KG1 (cell line): ENCODE measurements around the gene STEAP1B.
"Not testable (repeated sequence)": the region's sequence is repeated elsewhere in the genome, so short reads cannot be mapped to it uniquely, and the experiment has no call there.

Source experiments
- DNase-seq: peaks from one replicate; lab custom pipeline; 2025; lab: John Stamatoyannopoulos, UW

STEAP1B gene

DNA sequence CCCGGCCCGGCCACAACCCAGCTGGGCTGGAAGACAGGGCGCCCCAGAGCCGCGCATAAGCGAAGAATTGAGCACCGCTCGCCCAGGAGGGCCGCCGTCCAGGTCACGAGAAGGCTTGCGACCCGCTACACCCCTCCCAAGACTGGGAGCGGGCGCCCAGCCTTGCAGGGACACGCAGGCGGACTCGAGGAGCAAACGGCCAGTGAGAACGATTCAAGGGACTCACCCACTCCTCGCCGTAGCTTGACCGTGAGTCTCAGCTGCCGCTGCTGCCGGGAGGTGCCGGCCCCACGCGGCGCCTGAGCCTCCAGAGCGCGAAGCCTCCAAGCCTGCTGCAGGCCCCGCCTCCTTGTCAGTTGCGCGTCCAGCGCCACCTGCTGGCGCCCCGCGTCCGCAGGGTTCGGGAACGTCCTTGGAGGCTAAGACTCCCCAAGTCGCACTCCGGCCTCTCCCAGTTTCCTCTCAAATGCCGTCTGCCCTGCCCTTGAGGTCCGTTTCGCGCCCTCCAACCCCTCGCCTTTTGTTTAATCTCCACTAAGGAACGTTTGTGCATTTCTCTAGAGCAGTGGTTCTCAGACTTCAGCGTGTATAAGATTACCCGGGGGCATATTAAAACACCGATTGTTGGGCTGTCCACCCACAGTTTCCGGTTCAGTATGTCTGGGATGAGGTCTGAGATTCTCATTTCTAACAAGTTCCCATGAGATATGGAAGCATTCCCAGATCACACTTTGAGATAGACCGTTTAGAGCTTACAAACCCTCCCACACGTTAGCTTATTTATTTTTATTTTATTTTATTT lies at the start of gene STEAP1B:
Gene STEAP1B, minus strand, starts transcription at position 301 of the 802 bp plus-strand sequence. CDS start 5,333 bp downstream, outside the sequence.
- peak; percentile 57 for DNase-seq

DNA sequence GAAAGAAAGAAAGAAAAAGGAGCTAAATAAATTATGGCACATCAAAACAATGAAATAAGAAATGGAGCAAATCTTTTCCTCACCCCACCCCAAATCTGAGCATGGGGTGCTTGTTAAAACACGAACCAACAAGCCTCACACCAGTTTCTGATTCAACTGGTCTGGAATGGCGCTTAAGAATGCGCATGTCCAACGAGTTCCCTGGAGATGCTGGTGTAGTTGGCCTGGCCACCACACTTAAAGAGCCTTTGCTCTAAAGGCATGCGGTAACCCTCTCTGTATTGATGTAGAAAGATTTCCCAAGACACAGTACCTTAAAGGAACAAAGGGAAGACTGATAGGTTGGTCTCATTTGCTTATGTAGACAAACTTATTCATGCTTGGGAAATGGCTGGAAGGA lies 49.1 kb upstream of the STEAP1B start:
- no peak for DNase-seq

DNA sequence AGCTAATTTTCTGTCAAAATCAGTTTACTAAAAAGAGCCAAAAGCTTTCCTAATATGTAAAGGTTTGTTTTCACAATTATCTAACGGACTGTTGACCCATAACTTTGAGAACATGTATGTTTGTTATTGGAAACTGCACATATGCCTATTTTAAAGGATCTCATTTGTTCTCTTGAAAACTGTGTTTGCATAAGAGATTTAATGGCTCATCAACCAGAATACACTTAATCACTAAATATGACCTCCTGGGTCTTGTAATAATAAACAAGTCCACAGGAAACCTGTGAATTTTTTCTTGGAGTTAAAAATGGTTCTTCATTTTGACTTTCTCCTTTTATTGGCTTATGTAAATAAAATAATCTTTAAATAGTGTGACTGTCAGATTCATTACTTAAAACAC lies 48.3 kb upstream of the STEAP1B start:
- no peak for DNase-seq

DNA sequence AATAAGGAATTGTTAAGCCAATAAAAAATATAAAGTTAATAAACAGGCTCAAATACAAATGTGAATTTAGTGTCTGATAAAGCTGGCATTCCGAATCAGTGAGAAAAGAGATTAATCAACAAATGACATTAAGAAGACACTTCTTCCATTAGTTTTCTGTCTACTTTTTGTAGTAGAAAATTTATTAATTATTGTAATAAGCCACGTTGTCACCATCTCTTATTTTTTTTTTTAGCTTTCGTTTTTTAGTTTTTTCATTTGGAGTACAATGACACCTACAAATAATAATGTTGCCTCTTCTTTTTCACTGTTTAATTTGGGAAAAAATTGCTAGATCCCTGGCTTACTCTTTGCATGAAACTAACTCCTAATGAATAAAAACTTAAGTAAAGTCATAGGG lies 46.8 kb upstream of the STEAP1B start:
- DNase-seq = no peak

DNA sequence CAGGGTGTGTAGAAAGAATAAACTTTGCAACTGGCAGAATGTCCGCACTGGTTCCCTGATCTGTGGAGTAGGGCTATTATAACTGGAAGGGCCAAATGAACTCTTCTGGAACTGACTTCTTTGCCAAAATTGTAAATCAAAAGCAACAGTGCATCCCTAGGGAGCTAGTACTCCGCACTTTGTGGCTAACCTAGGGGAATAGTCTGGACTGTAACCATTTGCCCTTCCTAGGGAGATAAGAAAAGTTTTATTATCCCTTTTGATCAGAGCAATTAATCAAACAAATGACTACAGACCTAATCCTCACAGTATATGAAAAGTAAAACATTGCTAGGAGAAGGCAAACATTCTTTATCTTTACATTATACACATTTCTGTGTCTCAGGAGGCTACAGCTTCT lies 45.5 kb upstream of the STEAP1B start:
- DNase-seq = no peak

DNA sequence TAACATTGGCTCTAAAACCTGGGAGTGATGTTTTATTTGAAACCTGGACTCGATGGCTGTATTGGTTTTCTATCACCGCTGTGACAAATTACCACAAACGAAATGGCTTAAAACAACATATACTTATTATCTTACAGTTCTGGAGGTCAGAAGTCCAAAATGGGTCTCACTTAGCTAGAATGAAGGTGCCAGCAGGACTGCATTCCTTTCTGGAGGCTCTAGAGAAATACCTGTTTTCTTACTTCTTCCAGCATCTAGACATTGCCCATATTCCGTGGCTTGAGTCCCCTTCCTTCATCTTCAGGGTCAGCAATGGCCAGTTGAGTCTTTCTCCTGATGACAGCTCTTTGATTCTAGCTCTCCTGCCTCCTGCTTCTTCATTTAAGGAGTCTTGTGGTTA lies 44.3 kb upstream of the STEAP1B start:
- no peak for DNase-seq

DNA sequence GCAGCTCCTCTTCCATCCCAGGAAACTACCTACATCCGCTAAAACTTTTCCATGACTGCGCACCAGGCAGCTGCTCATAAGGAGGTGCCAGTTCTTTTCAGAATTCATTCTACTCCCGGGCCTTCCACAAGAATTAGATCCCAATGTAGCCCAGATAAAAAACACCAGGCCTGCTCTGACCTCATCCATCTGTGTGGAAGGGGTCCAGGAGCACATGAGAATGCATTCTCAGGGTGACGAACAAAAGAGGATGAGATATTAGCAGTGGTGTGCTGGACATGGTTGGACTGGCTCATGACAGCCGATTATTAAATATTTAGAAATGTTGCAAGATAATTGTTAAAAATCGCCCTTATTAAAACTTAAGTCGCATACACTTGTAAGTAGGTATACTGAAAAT lies 43.2 kb upstream of the STEAP1B start:
- DNase-seq = no peak

DNA sequence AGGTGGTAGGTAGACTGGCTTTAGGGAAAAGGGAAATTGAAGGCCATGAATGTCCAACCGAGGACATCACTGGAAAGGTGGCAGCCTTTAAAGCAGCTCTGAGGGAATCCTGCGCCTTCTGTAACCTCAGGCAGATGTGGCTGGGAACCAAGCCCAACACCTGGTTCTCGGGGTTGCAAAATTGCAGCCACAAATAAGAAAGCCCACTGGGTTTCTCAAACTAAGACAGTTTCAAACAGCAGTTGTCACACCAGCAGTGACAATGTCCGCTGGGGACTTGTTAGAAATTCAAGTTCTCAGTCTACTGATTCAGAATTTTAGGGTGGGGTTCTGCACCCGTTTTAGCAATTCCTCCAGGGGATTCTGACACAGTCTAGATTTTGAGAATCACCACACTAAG lies 42.7 kb upstream of the STEAP1B start:
- DNase-seq = no peak

DNA sequence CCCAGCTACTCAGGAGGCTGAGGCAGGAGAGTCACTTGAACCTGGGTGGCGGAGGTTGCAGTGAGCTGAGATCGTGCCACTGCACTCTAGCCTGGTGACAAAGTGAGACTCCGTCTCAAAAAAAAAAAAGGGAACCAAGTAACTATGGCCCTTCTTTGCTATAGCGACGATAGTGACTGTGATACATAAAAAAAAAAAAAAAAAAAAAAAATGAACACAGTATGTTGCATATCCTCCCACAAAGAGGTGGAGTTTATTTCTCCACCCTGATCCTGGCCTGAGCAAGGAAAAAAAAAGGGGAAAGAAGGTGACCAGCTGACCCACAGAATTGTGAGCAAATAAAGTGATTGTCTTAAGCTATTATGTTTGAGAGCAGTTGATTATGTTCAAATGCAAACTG lies 42.3 kb upstream of the STEAP1B start:
- DNase-seq = no peak

DNA sequence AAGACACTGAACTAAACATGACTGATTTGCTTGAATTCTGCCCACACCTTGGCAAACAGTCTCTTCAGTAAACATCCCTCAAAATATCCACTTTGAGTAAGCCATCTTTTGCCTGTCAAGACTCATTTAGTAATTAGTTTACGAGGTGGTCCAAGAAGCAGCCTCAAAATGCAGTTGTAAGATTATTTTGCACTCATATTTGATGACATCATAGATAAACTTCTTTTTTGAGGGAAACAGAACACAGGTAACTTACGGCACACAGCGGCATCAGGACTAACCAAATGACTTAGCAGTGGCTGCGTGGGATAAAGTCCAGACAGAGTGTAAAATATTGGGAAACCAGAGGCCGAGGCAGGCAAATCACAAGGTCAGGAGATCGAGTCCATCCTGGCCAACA lies 41.8 kb upstream of the STEAP1B start:
- DNase-seq = no peak

DNA sequence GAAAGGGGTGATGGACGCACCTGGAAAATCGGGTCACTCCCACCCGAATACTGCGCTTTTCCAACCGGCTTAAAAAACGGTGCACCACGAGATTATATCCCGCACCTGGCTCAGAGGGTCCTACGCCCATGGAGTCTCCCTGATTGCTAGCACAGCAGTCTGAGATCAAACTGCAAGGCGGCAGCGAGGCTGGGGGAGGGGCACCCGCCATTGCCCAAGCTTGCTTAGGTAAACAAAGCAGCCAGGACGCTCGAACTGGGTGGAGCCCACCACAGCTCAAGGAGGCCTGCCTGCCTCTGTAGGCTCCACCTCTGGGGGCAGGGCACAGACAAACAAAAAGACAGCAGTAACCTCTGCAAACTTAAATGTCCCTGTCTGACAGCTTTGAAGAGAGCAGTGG lies 28.5 kb upstream of the STEAP1B start:
- not testable (repeated sequence) for DNase-seq

DNA sequence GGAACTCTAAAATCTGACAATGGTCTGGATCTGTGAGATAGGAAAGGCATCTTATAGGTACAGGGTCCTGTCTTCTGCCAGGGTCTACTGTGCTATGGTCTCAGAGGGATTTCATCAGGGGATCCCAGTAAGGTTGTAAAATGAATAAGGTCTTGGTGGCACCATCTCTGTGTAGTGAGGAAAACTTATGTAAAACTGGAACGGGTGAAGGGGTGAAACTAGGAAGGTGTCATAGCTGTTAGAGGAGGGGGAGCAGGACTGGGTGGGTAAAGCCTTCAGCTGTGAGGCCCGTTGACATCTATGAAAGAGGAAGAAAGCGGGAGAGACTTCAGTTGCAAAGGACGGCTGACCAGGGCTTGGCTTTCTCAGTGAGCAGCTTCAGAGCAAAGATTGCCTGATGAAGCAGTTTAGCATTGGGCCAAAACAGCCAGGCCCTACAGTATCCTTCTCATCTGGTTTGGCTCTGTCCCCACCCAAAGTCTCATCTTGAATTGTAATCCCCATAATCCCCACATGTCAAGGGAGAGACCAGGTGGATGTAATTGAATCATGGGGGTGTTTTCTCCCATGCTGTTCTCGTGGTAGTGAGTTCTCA lies 24.5 kb upstream of the STEAP1B start:
- not testable (repeated sequence) for DNase-seq

DNA sequence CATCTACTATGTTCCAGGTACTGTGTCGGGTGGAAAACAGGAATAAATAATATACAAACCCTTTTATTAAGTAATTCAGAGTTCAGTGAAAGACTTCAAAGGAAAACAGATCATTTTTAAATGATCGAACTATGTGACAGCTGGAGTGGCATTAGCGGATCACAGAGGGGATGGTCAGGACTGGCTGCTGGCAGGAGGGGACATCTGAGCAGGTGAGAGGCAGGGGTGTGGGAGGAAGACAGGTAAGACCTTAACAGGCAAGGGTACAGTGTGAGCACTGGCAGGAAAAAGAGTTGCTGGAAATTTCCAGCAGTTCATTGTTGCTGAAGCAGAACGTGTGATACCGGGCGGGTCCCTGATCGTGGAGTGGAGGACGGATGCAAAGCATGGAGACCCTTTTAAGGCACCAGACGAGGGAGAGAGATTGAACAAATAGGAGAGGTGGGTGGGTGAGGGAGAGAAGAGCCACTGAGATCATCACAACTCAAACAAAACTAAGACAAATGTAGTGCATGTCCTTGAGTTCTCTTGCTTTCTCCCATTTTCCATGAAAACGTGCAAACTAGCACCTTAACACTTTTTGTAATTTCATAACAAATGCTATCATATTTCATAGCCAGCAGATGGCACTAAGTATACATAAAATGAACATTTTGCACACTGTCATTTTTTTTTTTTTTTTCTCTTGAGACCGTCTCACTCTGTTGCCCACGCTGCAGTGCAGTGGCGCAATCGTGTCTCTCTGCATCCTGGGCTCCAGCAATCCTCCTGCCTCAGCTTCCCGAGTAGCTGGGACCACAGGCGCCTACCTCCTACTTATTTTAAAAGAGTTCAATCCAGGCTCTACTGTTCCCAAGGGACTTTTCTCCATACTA lies 23.7 kb upstream of the STEAP1B start:
- DNase-seq = not testable (repeated sequence)

DNA sequence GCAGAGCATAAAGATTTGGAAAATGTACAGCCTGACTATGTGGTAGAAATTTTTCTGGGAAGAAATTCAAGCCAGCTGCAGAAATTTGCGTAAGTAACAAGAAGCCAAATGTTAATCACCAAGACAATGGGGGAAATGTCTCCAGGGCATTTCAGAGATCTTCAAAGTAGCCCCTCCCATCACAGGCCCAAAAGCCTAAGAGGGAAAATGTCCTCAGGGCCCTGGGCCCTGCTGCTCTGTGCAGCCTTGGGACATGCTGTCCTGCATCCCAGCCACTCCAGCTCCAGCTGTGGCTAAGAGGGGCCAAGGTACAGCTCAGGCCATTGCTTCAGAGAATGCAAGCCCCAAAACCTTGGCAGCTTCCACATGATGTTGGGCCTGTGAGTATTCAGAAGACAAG lies 19.6 kb upstream of the STEAP1B start:
- DNase-seq = not testable (repeated sequence)

DNA sequence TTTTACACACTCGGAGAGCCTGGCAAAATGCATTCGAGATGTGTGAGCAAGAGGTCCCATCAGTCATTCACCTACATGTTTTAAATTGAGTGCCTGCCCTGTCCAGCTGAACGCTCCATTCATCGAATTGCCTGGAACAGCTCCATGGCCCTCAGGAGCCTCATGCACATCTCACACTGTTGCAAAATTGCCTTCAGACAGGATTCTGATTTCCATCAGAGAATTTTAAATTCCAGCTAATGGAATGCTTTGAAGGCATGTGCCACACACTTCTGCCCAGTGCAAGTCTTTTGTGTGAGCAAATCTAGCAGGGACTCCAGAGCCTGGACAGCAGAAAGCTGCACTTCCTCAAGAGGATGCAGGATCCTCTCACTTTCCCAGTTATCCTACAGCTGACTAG lies 17.0 kb upstream of the STEAP1B start:
- not testable (repeated sequence) for DNase-seq

DNA sequence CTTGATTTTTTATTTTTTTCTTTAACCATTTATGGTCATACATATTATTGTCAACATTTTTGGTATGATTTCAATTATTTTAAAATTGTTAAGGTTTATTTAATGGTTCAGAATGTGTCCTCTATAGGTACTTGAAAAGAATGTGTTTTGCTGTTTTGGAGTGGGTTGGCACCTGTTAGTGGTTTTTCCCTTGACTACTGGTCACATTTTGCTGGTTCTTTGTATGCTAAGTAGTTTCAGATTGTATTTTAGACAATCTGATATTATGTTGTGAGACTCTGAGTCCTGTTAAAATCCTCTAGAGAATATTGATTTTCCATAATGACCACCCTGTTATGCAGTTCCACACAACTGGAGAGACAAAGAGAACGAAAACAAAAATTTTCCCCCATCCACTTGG lies 15.0 kb upstream of the STEAP1B start:
- not testable (repeated sequence) for DNase-seq

DNA sequence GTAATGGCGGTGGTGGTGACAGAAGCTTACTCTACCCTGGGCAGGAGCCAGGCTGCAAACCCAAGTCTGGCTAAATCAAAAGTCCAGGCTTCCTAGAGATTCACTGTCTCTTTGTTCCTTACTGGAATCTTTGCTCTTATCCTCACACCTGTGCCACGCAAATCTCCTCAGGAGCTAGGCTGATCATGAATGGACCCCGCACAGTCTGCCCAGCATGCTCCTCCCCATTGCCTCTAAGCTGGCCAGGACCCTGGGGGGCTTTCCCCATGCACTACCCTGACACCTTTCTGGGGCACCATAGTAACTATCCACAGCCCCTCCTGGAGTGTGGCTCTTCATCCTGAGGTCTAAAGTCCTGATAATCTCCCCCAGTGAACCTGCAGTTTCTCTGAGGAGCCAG lies 7.3 kb upstream of the STEAP1B start:
- DNase-seq = not testable (repeated sequence)

DNA sequence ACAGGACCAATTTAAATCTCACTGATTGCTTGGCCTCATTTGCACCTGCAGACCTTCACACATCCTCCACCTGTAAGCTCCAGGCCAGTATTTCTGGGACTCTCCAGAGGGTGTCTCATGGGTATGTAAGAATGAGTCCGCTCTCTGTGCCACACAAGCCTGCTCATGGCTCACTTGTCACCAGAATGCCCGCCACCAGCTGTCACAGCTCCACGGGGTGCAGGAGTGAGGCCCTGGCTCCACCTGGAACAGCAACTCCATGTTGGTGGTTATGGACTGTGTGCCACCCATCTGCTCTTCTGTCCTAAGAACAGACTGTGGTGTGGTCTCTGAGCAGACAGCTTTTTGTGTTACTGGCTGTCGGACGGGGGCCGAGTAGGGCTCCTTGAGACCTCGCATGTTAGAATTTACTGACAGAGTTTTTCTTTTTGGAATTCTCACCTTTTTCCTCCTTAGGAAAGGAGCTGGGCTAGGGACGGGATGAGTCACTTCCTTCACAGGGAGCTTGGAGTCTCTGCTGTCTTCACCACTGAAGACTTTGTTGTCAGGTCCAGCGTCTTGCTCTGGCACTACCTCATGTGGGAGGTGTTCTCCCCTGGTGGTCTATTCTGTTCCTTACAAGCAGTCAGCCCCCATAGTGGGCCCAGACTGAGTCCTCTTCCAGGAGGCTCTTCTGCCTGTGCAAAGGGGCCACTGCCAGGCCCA lies 6.5 kb upstream of the STEAP1B start:
- not testable (repeated sequence) for DNase-seq

DNA sequence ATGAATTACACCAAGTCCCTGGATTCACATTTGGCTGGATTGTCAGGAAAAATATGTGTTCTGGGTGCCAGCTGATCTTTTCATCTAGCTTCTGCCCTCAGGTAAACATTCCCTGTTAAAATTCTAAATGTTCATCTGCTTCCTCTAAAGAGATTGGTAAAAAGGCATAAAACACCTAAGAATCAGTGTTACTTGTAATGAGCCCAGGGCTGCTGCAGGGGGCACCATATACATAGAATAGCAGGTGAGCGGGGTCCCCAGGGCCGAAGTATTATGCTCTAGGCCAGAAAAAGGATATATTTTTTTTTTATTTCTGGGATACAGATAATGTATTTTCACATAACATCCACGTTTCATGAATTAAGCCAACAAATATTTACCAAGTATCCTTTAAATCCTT lies 4.5 kb upstream of the STEAP1B start:
- not testable (repeated sequence) for DNase-seq

DNA sequence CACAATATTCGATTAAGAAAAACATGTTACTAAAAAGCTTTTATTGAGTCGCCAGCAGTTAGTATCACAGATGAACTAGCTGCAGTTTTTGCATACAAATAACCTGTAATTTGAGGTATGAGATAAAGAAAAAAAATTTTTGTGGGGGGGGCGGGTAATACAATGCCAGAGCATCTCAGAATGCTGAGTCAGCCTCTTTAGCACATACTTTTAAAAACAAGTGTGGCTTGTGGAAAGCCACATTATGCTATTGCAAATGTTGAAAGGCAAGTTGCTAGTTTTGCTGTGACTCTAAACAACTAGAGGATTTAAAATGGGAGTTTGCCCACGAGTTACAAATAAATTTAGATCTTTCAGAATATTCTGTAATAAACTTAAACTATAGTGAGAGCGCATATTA lies 2.1 kb upstream of the STEAP1B start:
- not testable (repeated sequence) for DNase-seq

DNA sequence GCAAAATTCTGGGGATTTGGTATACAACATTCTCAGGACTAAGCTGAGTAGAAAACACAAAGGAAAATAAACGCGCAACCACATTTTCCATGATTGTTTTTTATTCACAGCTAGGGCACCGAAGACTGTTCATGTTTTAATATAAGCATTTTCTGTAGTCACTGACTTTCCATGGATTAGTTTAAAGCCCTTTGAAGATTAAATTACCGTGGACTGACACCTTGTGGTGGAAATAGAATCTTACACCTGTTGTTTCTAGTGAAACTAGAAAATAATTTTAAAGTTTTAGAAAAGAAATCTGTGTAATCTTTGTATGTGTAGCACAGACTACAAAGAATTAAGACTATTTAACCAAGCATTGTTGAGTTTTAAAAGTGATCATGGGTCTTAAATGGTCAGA lies 1.3 kb upstream of the STEAP1B start:
- DNase-seq = peak; percentile 18

DNA sequence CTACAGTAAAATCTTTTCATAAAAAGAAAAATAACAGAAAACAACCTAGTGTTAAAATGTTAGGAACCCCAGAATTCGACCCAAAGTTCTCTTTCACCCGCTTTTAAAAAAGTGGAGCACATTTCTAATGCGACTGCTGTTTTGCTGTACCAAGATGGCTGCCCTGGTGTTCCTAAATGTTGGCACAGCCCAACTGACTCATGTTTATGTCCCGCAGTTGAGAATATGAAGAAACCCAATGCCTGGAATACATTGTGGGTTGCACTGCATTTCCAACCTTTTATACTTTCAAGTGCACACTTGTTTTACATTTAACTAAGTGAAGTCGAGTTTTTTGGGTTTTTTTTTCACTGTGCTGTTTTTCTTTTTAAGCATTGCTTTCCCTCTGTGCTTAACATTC lies 944 bp downstream of the STEAP1B start:
- no peak for DNase-seq
